Neural progenitor cell (in vitro differentiated cells): ENCODE data around the gene TEP1. TPM values are rescaled to one million over a fixed set of nuclear protein-coding genes. Genes with fewer than 3 reads are reported as not detected.
"Not testable (repeated sequence)": the region's sequence is repeated elsewhere in the genome, so short reads cannot be mapped to it uniquely, and the experiment has no call there.

Experiments
- DNase-seq: peaks from one replicate; pipeline ENCODE4 v3.0.0-alpha.2; 2016; ENCODE audit warnings: low spot score
- H2AFZ ChIP-seq: fragments of 200-600 bp; sonication (generic); replicated peaks from 2 replicates; pipeline ENCODE4 v1.6.1; 2016; ENCODE audit warnings: antibody characterized with exemption
- H3F3A ChIP-seq: fragments of 200-600 bp; sonication (generic); 2 replicates; pipeline ENCODE4 v1.6.1; 2016; ENCODE audit warnings: antibody characterized with exemption, low read depth
- H3K27ac ChIP-seq: fragments of 200-600 bp; sonication (generic); 2 replicates; pipeline ENCODE4 v1.5.1; 2016; ENCODE audit warnings: mild to moderate bottlenecking
- H3K27me3 ChIP-seq: fragments of 200-600 bp; sonication (generic); 2 replicates; pipeline ENCODE4 v1.6.1; 2016; ENCODE audit warnings: mild to moderate bottlenecking, moderate library complexity
- H3K36me3 ChIP-seq: fragments of 200-600 bp; sonication (generic); 2 replicates; pipeline ENCODE4 v1.5.1; 2016
- H3K4me1 ChIP-seq: fragments of 200-600 bp; sonication (generic); 2 replicates; pipeline ENCODE4 v1.6.1; 2016; ENCODE audit warnings: mixed run types
- H3K4me2 ChIP-seq: fragments of 200-600 bp; sonication (generic); 2 replicates; pipeline ENCODE4 v1.6.1; 2016
- H3K4me3 ChIP-seq: fragments of 200-600 bp; sonication (generic); 2 replicates; pipeline ENCODE4 v1.5.1; 2016
- H3K79me2 ChIP-seq: fragments of 200-600 bp; sonication (generic); 2 replicates; pipeline ENCODE4 v1.6.1; 2016; ENCODE audit warnings: low read depth
- H3K9ac ChIP-seq: fragments of 200-600 bp; sonication (generic); 2 replicates; pipeline ENCODE4 v1.6.1; 2016
- H3K9me3 ChIP-seq: fragments of 200-600 bp; sonication (generic); 2 replicates; pipeline ENCODE4 v1.5.1; 2016; ENCODE audit warnings: low read depth
- H4K20me1 ChIP-seq: fragments of 200-600 bp; sonication (generic); 2 replicates; pipeline ENCODE4 v1.6.1; 2016; ENCODE audit warnings: low read depth
- H3K27ac Mint-ChIP-seq: 3 replicates; pipeline ENCODE4 v1.8.0; 2021; ENCODE audit warnings: mixed read lengths
- H3K27me3 Mint-ChIP-seq: 2 replicates; pipeline ENCODE4 v1.8.0; 2022; ENCODE audit warnings: low read depth, mild to moderate bottlenecking, inconsistent platforms, moderate library complexity, mixed read lengths; ENCODE audit not compliant: insufficient read depth
- H3K36me3 Mint-ChIP-seq: 3 replicates; pipeline ENCODE4 v1.8.0; 2021; ENCODE audit warnings: mixed read lengths
- H3K4me1 Mint-ChIP-seq: 3 replicates; pipeline ENCODE4 v1.8.0; 2021; ENCODE audit warnings: mixed read lengths
- H3K4me3 Mint-ChIP-seq: 3 replicates; pipeline ENCODE4 v1.8.0; 2021; ENCODE audit warnings: mild to moderate bottlenecking, moderate library complexity, mixed read lengths
- H3K9me3 Mint-ChIP-seq: 3 replicates; pipeline ENCODE4 v1.8.0; 2020; ENCODE audit warnings: mixed read lengths
- EZH2 ChIP-seq: fragments of 200-600 bp; sonication (generic); IDR thresholded peaks from 2 replicates; pipeline ENCODE4 v1.6.1; 2017; ENCODE audit warnings: antibody characterized with exemption, mild to moderate bottlenecking, moderate library complexity
- EZH2phosphoT487 ChIP-seq: fragments of 200-600 bp; sonication (generic); IDR thresholded peaks from 2 replicates; pipeline ENCODE4 v1.6.1; 2017; ENCODE audit warnings: antibody characterized with exemption
- total RNA-seq: library from RNA; depleted of rRNA; stranded (reverse); fragments of >200 nt; gene quantifications from 2 replicates; pipeline ENCODE4 v1.2.3, GENCODE V29; 2015; ENCODE audit warnings: low replicate concordance
- TF ChIP-seq, protein P1 (sequence below): fragments of 200-600 bp; sonication (generic); IDR thresholded peaks from 2 replicates; pipeline ENCODE4 v1.5.1; 2017; ENCODE audit warnings: antibody characterized with exemption, mild to moderate bottlenecking

The TEP1 gene
- total RNA-seq, 1 donor from 2014 or later = 19.8 TPM

- H3K9me3 ChIP-seq = no peaks in the 10 kb centered on the region
- H2AFZ ChIP-seq = peak within 1 kb of the TSS; percentile 94
- TF ChIP-seq, protein P1, sequence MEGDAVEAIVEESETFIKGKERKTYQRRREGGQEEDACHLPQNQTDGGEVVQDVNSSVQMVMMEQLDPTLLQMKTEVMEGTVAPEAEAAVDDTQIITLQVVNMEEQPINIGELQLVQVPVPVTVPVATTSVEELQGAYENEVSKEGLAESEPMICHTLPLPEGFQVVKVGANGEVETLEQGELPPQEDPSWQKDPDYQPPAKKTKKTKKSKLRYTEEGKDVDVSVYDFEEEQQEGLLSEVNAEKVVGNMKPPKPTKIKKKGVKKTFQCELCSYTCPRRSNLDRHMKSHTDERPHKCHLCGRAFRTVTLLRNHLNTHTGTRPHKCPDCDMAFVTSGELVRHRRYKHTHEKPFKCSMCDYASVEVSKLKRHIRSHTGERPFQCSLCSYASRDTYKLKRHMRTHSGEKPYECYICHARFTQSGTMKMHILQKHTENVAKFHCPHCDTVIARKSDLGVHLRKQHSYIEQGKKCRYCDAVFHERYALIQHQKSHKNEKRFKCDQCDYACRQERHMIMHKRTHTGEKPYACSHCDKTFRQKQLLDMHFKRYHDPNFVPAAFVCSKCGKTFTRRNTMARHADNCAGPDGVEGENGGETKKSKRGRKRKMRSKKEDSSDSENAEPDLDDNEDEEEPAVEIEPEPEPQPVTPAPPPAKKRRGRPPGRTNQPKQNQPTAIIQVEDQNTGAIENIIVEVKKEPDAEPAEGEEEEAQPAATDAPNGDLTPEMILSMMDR = no peak
- TF ChIP-seq EZH2phosphoT487 = no peak
- no peak for TF ChIP-seq EZH2
- H3K4me1 ChIP-seq = no peaks in the 10 kb centered on the region
- Mint-ChIP-seq H3K27me3 (no peaks in the 10 kb centered on the region), H3K9me3 (no peaks in the 10 kb centered on the region), H3K27ac (no peak within 1 kb of the TSS), H3K4me3 (no peak within 1 kb of the TSS), H3K4me1 (peaks cover 1% of the 10 kb centered on the region), H3K36me3 (peaks cover 20% of the 10 kb centered on the region)
- H3K27ac ChIP-seq = peak within 1 kb of the TSS; percentile 99
- H3K4me2 ChIP-seq = peak within 1 kb of the TSS; percentile 85
- H3K27me3 ChIP-seq = no peaks in the 10 kb centered on the region
- H3K4me3 ChIP-seq = peak within 1 kb of the TSS; percentile 84
- H4K20me1 ChIP-seq = peaks cover under 1% of the 10 kb centered on the region
- peaks cover 49% of the 10 kb centered on the region for H3F3A ChIP-seq
- H3K36me3 ChIP-seq = peaks cover 7% of the 10 kb centered on the region
- peak within 1 kb of the TSS; percentile 93 for H3K9ac ChIP-seq
- peaks cover 51% of the 10 kb centered on the region for H3K79me2 ChIP-seq
- DNase-seq = peak; percentile 100
Measured at GRCh38 chr14:20454516-20455354, 41.4 kb upstream of the TEP1 start, which contains the start of the genes APEX1 and OSGEP. APEX1 (plus strand) TSS chr14:20455226; CDS start chr14:20455646, 420 bp downstream. OSGEP (minus strand) TSS chr14:20454812; CDS start chr14:20454683, 129 bp downstream.

GRCh38 chr14:20452831-20453230 is 39.5 kb upstream of the TEP1 start:
- Histone ChIP-seq H3K36me3 (peaks cover 16% of the 10 kb centered on the region), H3F3A (peaks cover 30% of the 10 kb centered on the region), H3K79me2 (peaks cover 46% of the 10 kb centered on the region)
- H3K27me3 Mint-ChIP-seq, H4K20me1 ChIP-seq, H3K4me3 ChIP-seq, H3K9ac ChIP-seq, H3K27ac Mint-ChIP-seq, H3K4me2 ChIP-seq, DNase-seq, H3K27ac ChIP-seq, H3K27me3 ChIP-seq, H3K9me3 Mint-ChIP-seq, H3K4me1 Mint-ChIP-seq, H2AFZ ChIP-seq, H3K9me3 ChIP-seq, H3K4me1 ChIP-seq: not testable (repeated sequence)
- Mint-ChIP-seq H3K4me3 (peak overlapping the region; percentile 72), H3K36me3 (peaks cover 22% of the 10 kb centered on the region)

- no peak overlapping the region for H3K4me3 Mint-ChIP-seq
- Histone ChIP-seq H3K36me3 (peaks cover 9% of the 10 kb centered on the region), H3K27me3 (no peaks in the 10 kb centered on the region), H3K4me3 (no peak overlapping the region), H3K4me2 (no peak overlapping the region), H3K27ac (no peak overlapping the region), H3F3A (peaks cover 2% of the 10 kb centered on the region), H3K9ac (no peak overlapping the region), H3K79me2 (no peaks in the 10 kb centered on the region), H3K9me3 (no peaks in the 10 kb centered on the region), H3K4me1 (no peaks in the 10 kb centered on the region), H2AFZ (no peak overlapping the region), H4K20me1 (no peaks in the 10 kb centered on the region)
- no peaks in the 10 kb centered on the region for H3K4me1 Mint-ChIP-seq
- H3K27me3 Mint-ChIP-seq = no peaks in the 10 kb centered on the region
- no peaks in the 10 kb centered on the region for H3K9me3 Mint-ChIP-seq
- TF ChIP-seq EZH2phosphoT487 = no peak
- no peak for TF ChIP-seq EZH2
- TF ChIP-seq, protein P1 = no peak
- peaks cover 25% of the 10 kb centered on the region for H3K36me3 Mint-ChIP-seq
- no peak overlapping the region for H3K27ac Mint-ChIP-seq
- DNase-seq = no peak
Measured at GRCh38 chr14:20446889-20447288, 33.6 kb upstream of the TEP1 start.

GRCh38 chr14:20443650-20444049 is 30.3 kb upstream of the TEP1 start:
- H3K27ac Mint-ChIP-seq, H3K4me1 Mint-ChIP-seq, H3K9me3 Mint-ChIP-seq, H2AFZ ChIP-seq, H3K4me1 ChIP-seq, H3F3A ChIP-seq, H3K27me3 Mint-ChIP-seq, H3K36me3 ChIP-seq, H3K27me3 ChIP-seq, H3K4me3 Mint-ChIP-seq, DNase-seq, H3K27ac ChIP-seq, H3K79me2 ChIP-seq, H3K9ac ChIP-seq, H4K20me1 ChIP-seq, H3K4me2 ChIP-seq, H3K4me3 ChIP-seq, H3K9me3 ChIP-seq: not testable (repeated sequence)
- H3K36me3 Mint-ChIP-seq = peaks cover 15% of the 10 kb centered on the region
